Glutamatergic neuron (in vitro differentiated cells): ENCODE data around the gene DTNB. TPM values are rescaled to one million over a fixed set of nuclear protein-coding genes. Genes with fewer than 3 reads are reported as not detected.
"Not testable (repeated sequence)": the region's sequence is repeated elsewhere in the genome, so short reads cannot be mapped to it uniquely, and the experiment has no call there.

ENCODE experiments used
- DNase-seq: peaks from one replicate; pipeline ENCODE4 v3.0.0; 2022
- H3K27ac Mint-ChIP-seq: one replicate; pipeline ENCODE4 v1.8.0; 2020; ENCODE audit warnings: mild to moderate bottlenecking, mixed read lengths, inconsistent platforms; ENCODE audit not compliant: unreplicated experiment
- H3K27me3 Mint-ChIP-seq: one replicate; pipeline ENCODE4 v1.8.0; 2020; ENCODE audit warnings: mild to moderate bottlenecking, moderate library complexity, mixed read lengths, inconsistent platforms; ENCODE audit not compliant: unreplicated experiment
- H3K36me3 Mint-ChIP-seq: one replicate; pipeline ENCODE4 v1.8.0; 2020; ENCODE audit warnings: mild to moderate bottlenecking, mixed read lengths, inconsistent platforms; ENCODE audit not compliant: unreplicated experiment
- H3K4me1 Mint-ChIP-seq: one replicate; pipeline ENCODE4 v1.8.0; 2020; ENCODE audit warnings: mild to moderate bottlenecking, low read depth, mixed read lengths, inconsistent platforms; ENCODE audit not compliant: unreplicated experiment
- H3K4me3 Mint-ChIP-seq: one replicate; pipeline ENCODE4 v1.8.0; 2020; ENCODE audit warnings: mild to moderate bottlenecking, mixed read lengths, inconsistent platforms; ENCODE audit not compliant: unreplicated experiment
- H3K9me3 Mint-ChIP-seq: one replicate; pipeline ENCODE4 v1.8.0; 2020; ENCODE audit warnings: mild to moderate bottlenecking, moderate library complexity, mixed read lengths, inconsistent platforms; ENCODE audit not compliant: unreplicated experiment
- CTCF ChIP-seq: fragments of 200-600 bp; sonication (generic); IDR thresholded peaks from one replicate; pipeline ENCODE4 v1.5.0; 2021; ENCODE audit not compliant: partially characterized antibody, unreplicated experiment
- total RNA-seq: library from RNA; stranded (reverse); fragmentation: NEBNext Ultra II Directional; extraction: Animal tissue kit (Norgen Biotek cat#: 25700); gene quantifications from one replicate; pipeline ENCODE4 v1.2.1, GENCODE V29; 2021; ENCODE audit not compliant: unreplicated experiment

DTNB gene
- total RNA-seq, 1 donor from 2014 or later: 41.7 TPM

GRCh38 chr2:25416674-25417073 is 256.7 kb downstream of the DTNB start:
- no peak for DNase-seq
- no peaks in the 10 kb centered on the region for H3K27me3 Mint-ChIP-seq
- peaks cover 7% of the 10 kb centered on the region for H3K4me1 Mint-ChIP-seq
- no peak for TF ChIP-seq CTCF
- peaks cover 9% of the 10 kb centered on the region for H3K36me3 Mint-ChIP-seq
- H3K4me3 Mint-ChIP-seq: no peak overlapping the region
- H3K27ac Mint-ChIP-seq: no peak overlapping the region
- H3K9me3 Mint-ChIP-seq: no peaks in the 10 kb centered on the region

- Mint-ChIP-seq H3K4me1 (peaks cover 7% of the 10 kb centered on the region), H3K4me3 (no peak overlapping the region), H3K36me3 (peaks cover 9% of the 10 kb centered on the region), H3K27ac (no peak overlapping the region), H3K9me3 (no peaks in the 10 kb centered on the region), H3K27me3 (peaks cover 2% of the 10 kb centered on the region)
- no peak for DNase-seq
- TF ChIP-seq CTCF: no peak
Observed at GRCh38 chr2:25414781-25415180, 258.6 kb downstream of the DTNB start.

GRCh38 chr2:25413409-25413808 is 260.0 kb downstream of the DTNB start:
- not testable (repeated sequence) for H3K4me3 Mint-ChIP-seq, DNase-seq, H3K9me3 Mint-ChIP-seq, H3K36me3 Mint-ChIP-seq, H3K4me1 Mint-ChIP-seq, H3K27ac Mint-ChIP-seq, H3K27me3 Mint-ChIP-seq

GRCh38 chr2:25411753-25412152 is 261.6 kb downstream of the DTNB start:
- H3K36me3 Mint-ChIP-seq: no peaks in the 10 kb centered on the region

GRCh38 chr2:25411281-25411680 is 262.1 kb downstream of the DTNB start:
- no peaks in the 10 kb centered on the region for H3K9me3 Mint-ChIP-seq
- H3K27me3 Mint-ChIP-seq: peaks cover 2% of the 10 kb centered on the region
- no peak for DNase-seq

More at GRCh38 chr2:25411753-25412152, 261.6 kb downstream of the DTNB start:
- H3K4me1 Mint-ChIP-seq: no peaks in the 10 kb centered on the region
- TF ChIP-seq CTCF: no peak
- no peaks in the 10 kb centered on the region for H3K9me3 Mint-ChIP-seq
- no peak overlapping the region for H3K27ac Mint-ChIP-seq
- DNase-seq: no peak
- peaks cover 2% of the 10 kb centered on the region for H3K27me3 Mint-ChIP-seq
- no peak overlapping the region for H3K4me3 Mint-ChIP-seq

More at GRCh38 chr2:25411281-25411680, 262.1 kb downstream of the DTNB start:
- Mint-ChIP-seq H3K36me3 (no peaks in the 10 kb centered on the region), H3K4me3 (no peak overlapping the region), H3K27ac (no peak overlapping the region), H3K4me1 (no peaks in the 10 kb centered on the region)
- no peak for TF ChIP-seq CTCF
